Tibial nerve (tissue), 4 donors: ENCODE measurements around the gene PAQR9. TPM values are rescaled to one million over a fixed set of nuclear protein-coding genes. Genes with fewer than 3 reads are reported as not detected.

Experiments
- DNase-seq, 2 donors: peaks; one replicate each; pipeline ENCODE4 v3.0.0-alpha.2; 2019; ENCODE audit warnings: low spot score in 2 of 2
- H3K27ac ChIP-seq, 4 donors: fragments of 200-600 bp; sonication (generic) in 3 of 4; one replicate each; pipeline ENCODE4 v1.5.1; 2017 to 2019; ENCODE audit warnings: mild to moderate bottlenecking in 1 of 4
- H3K27me3 ChIP-seq, 2 donors: fragments of 200-600 bp; sonication (generic) in 1 of 2; one replicate each; pipeline versions ENCODE4 v1.5.1 to v1.6.0; 2017 to 2019
- H3K36me3 ChIP-seq, 3 donors: fragments of 200-600 bp; sonication (generic); one replicate each; pipeline ENCODE4 v1.5.1; 2018 to 2019
- H3K4me1 ChIP-seq, 4 donors: fragments of 200-600 bp; sonication (generic) in 3 of 4; one replicate each; pipeline ENCODE4 v1.5.1; 2017 to 2019
- H3K4me3 ChIP-seq, 4 donors: fragments of 200-600 bp; sonication (generic) in 3 of 4; one replicate each; pipeline ENCODE4 v1.5.1; 2017 to 2019; ENCODE audit warnings: mild to moderate bottlenecking in 1 of 4, moderate library complexity in 1 of 4
- H3K9me3 ChIP-seq, 4 donors: fragments of 200-600 bp; sonication (generic) in 3 of 4; one replicate each; pipeline ENCODE4 v1.5.1; 2017 to 2019
- EP300 ChIP-seq, 2 donors: sonication (generic); formaldehyde crosslinking; IDR thresholded peaks; one replicate each; pipeline ENCODE4 v1.6.1; 2017; ENCODE audit warnings: antibody characterized with exemption in 2 of 2, mild to moderate bottlenecking in 1 of 2
- POLR2A ChIP-seq, 2 donors: fragments of 450-650 bp; IDR thresholded peaks; one replicate each; pipeline ENCODE4 v1.6.1; 2017; ENCODE audit warnings: antibody characterized with exemption in 2 of 2, mild to moderate bottlenecking in 2 of 2, moderate library complexity in 2 of 2
- WGBS, 2 donors: methylation state at CpG; one replicate each; pipeline ENCODE4 v1.1.5; 2018; 5-methylcytosine and 5-hydroxymethylcytosine counted together
- total RNA-seq, 4 donors: library from RNA; depleted of rRNA; stranded (reverse); fragments of >200 nt; gene quantifications; one replicate each; pipeline ENCODE4 v1.1.0, GENCODE V29; 2016
- TF ChIP-seq, protein P1 (sequence below), 5 experiments: fragments of 200-600 bp in 3 of 5; fragments of 450-650 bp in 2 of 5; sonication (generic) in 3 of 5; IDR thresholded peaks; one replicate each; pipeline ENCODE4 v1.5.1; 2016 to 2019; ENCODE audit warnings: antibody characterized with exemption in 5 of 5, mild to moderate bottlenecking in 3 of 5, moderate library complexity in 2 of 5

Gene PAQR9
- total RNA-seq, 4 donors from 2014 or later, result not detected

DNA sequence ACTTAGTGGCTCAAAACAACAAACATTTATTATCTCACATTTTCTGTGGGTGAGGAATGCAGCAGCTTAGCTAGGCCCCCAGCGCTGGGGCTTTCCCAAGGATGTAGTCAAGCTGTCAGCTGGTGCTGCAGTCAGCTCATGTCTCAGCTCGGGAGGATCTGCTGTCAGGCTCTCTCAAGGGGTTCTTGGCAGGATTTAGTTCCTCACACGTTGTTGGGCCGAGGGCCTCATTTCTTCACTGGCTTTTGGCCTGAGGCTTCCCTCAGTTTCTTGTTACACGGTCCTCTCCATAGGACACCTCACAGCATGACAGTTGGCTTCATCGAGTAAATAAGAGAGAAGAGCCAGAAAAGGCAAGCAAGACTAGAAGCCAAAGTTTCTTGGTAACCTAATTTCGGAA is 24.2 kb upstream of the PAQR9 start:
- TF ChIP-seq EP300 (IDR thresholded peaks at IDR 0.05), result no peak
- TF ChIP-seq, protein P1, sequence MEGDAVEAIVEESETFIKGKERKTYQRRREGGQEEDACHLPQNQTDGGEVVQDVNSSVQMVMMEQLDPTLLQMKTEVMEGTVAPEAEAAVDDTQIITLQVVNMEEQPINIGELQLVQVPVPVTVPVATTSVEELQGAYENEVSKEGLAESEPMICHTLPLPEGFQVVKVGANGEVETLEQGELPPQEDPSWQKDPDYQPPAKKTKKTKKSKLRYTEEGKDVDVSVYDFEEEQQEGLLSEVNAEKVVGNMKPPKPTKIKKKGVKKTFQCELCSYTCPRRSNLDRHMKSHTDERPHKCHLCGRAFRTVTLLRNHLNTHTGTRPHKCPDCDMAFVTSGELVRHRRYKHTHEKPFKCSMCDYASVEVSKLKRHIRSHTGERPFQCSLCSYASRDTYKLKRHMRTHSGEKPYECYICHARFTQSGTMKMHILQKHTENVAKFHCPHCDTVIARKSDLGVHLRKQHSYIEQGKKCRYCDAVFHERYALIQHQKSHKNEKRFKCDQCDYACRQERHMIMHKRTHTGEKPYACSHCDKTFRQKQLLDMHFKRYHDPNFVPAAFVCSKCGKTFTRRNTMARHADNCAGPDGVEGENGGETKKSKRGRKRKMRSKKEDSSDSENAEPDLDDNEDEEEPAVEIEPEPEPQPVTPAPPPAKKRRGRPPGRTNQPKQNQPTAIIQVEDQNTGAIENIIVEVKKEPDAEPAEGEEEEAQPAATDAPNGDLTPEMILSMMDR (IDR thresholded peaks at IDR 0.05), result no peak
- H3K27ac ChIP-seq, result no peak overlapping the region
- no peaks in the 10 kb centered on the region for H3K36me3 ChIP-seq
- no peak overlapping the region for H3K4me3 ChIP-seq
- no peak for DNase-seq
- 30 to 32% methylated on average over 7 of the region's 7 CpGs for WGBS, 2 donors
- no peaks in the 10 kb centered on the region for H3K9me3 ChIP-seq
- H3K27me3 ChIP-seq, result no peaks in the 10 kb centered on the region
- H3K4me1 ChIP-seq, result no peaks in the 10 kb centered on the region

- 60 to 64% methylated on average over 5 of the region's 5 CpGs for WGBS, 2 donors
- H3K27me3 ChIP-seq, result no peaks in the 10 kb centered on the region
- no peaks in the 10 kb centered on the region for H3K36me3 ChIP-seq
- no peak overlapping the region for H3K27ac ChIP-seq
- no peaks in the 10 kb centered on the region for H3K9me3 ChIP-seq
- no peak overlapping the region for H3K4me3 ChIP-seq
- no peak for DNase-seq
- TF ChIP-seq, protein P1 (IDR thresholded peaks at IDR 0.05), result peak; percentile 52 to 72 (median 64)
- TF ChIP-seq POLR2A (IDR thresholded peaks at IDR 0.05) (no peak), EP300 (IDR thresholded peaks at IDR 0.05) (no peak)
- no peaks in the 10 kb centered on the region for H3K4me1 ChIP-seq
These were observed 23.7 kb upstream of the PAQR9 start for GRCh38 chr3:142987080-142987700.

- H3K36me3 ChIP-seq, result no peaks in the 10 kb centered on the region
- DNase-seq, result no peak
- peaks cover 0 to 6% of the 10 kb centered on the region in 2 donors for H3K27me3 ChIP-seq
- H3K27ac ChIP-seq, result no peak overlapping the region
- H3K4me1 ChIP-seq, result no peaks in the 10 kb centered on the region
- no peak overlapping the region for H3K4me3 ChIP-seq
- 75 to 86% methylated on average over 3 of the region's 3 CpGs for WGBS, 2 donors
- no peaks in the 10 kb centered on the region for H3K9me3 ChIP-seq
- TF ChIP-seq EP300 (IDR thresholded peaks at IDR 0.05), result no peak
- no peak for TF ChIP-seq POLR2A (IDR thresholded peaks at IDR 0.05)
- TF ChIP-seq, protein P1 (IDR thresholded peaks at IDR 0.05), result no peak
These were observed 20.8 kb upstream of the PAQR9 start for GRCh38 chr3:142984255-142984654.

GRCh38 chr3:142983318-142983717 is 19.8 kb upstream of the PAQR9 start:
- Histone ChIP-seq H3K27me3 (peaks cover 0 to 6% of the 10 kb centered on the region in 2 donors), H3K27ac (no peak overlapping the region), H3K4me3 (no peak overlapping the region), H3K36me3 (no peaks in the 10 kb centered on the region), H3K4me1 (no peaks in the 10 kb centered on the region), H3K9me3 (no peaks in the 10 kb centered on the region)
- WGBS, 2 donors, result 80 to 89% methylated on average over 2 of the region's 2 CpGs
- TF ChIP-seq, protein P1 (IDR thresholded peaks at IDR 0.05), result no peak
- TF ChIP-seq POLR2A (IDR thresholded peaks at IDR 0.05) (no peak), EP300 (IDR thresholded peaks at IDR 0.05) (no peak)
- DNase-seq, result no peak

- peaks cover 0 to 6% of the 10 kb centered on the region in 2 donors for H3K27me3 ChIP-seq
- DNase-seq, result no peak
- H3K4me1 ChIP-seq, result no peaks in the 10 kb centered on the region
- no peak overlapping the region for H3K27ac ChIP-seq
- no peak overlapping the region for H3K4me3 ChIP-seq
- TF ChIP-seq, protein P1 (IDR thresholded peaks at IDR 0.05), result no peak
- TF ChIP-seq POLR2A (IDR thresholded peaks at IDR 0.05) (no peak), EP300 (IDR thresholded peaks at IDR 0.05) (no peak)
- no peaks in the 10 kb centered on the region for H3K9me3 ChIP-seq
- 41 to 50% methylated on average over 7 of the region's 7 CpGs for WGBS, 2 donors
- H3K36me3 ChIP-seq, result no peaks in the 10 kb centered on the region
These were observed 18.7 kb upstream of the PAQR9 start for GRCh38 chr3:142982038-142982773.
